ENCODE data around the gene PACSIN2. TPM values are rescaled to one million over a fixed set of nuclear protein-coding genes. Genes with fewer than 3 reads are reported as not detected.

The PACSIN2 gene
- total and polyA plus RNA-seq, 8 donors = 24.9 to 154 (median 71.6) TPM

- intact Hi-C loops (cut with DNase I; ENCODE audit: low total_unique reads) = no loop called here
- Histone ChIP-seq H3K27me3 (no peaks in the 10 kb centered on the region), H3K4me3 (no peak overlapping the region), H3K36me3 (peaks cover 68 to 100% (median 100%) of the 10 kb centered on the region in 4 donors), H3K4me1 (no peaks in the 10 kb centered on the region), H3K9me3 (no peaks in the 10 kb centered on the region), H3K27ac (no peak overlapping the region)
- DNase-seq = no peak
- TF ChIP-seq CTCF (IDR thresholded peaks at IDR 0.05) (no peak), POLR2AphosphoS5 (IDR thresholded peaks at IDR 0.05) (no peak), POLR2A (IDR thresholded peaks at IDR 0.05) (no peak), EP300 (IDR thresholded peaks at IDR 0.05) (no peak)
- WGBS, 5 donors = 62 to 73% (median 65%) methylated on average over 3 of the region's 3 CpGs
Measured at GRCh38 chr22:42829302-42829701, 185.6 kb downstream of the PACSIN2 start.

- TF ChIP-seq POLR2AphosphoS5 (IDR thresholded peaks at IDR 0.05) = no peak
- 51 to 72% (median 60%) methylated on average over 3 of the region's 3 CpGs for WGBS, 5 donors
- no peak for DNase-seq
- no peaks in the 10 kb centered on the region for H3K9me3 ChIP-seq
- no peak overlapping the region for H3K4me3 ChIP-seq
- H3K36me3 ChIP-seq = peaks cover 49 to 100% (median 99%) of the 10 kb centered on the region in 4 donors
- H3K27ac ChIP-seq = no peak overlapping the region
- intact Hi-C loops (cut with DNase I; ENCODE audit: low total_unique reads) = no loop called here
- no peaks in the 10 kb centered on the region for H3K4me1 ChIP-seq
- no peaks in the 10 kb centered on the region for H3K27me3 ChIP-seq
Measured at GRCh38 chr22:42825796-42826195, 189.2 kb downstream of the PACSIN2 start.

GRCh38 chr22:42821386-42821785 lies 193.6 kb downstream of the PACSIN2 start:
- no peak for DNase-seq
- intact Hi-C loops (cut with DNase I; ENCODE audit: low total_unique reads) = no loop called here
- no peak for TF ChIP-seq POLR2AphosphoS5 (IDR thresholded peaks at IDR 0.05)
- no peak for TF ChIP-seq CTCF (IDR thresholded peaks at IDR 0.05)
- TF ChIP-seq EP300 (IDR thresholded peaks at IDR 0.05) = no peak
- no peak for TF ChIP-seq POLR2A (IDR thresholded peaks at IDR 0.05)
- Histone ChIP-seq H3K36me3 (peaks cover 32 to 67% (median 65%) of the 10 kb centered on the region in 4 donors), H3K9me3 (no peaks in the 10 kb centered on the region), H3K4me1 (peaks cover 6 to 20% (median 12%) of the 10 kb centered on the region in 4 donors), H3K27ac (no peak overlapping the region), H3K27me3 (no peaks in the 10 kb centered on the region), H3K4me3 (no peak overlapping the region)
- whole genome bisulfite sequencing, 5 donors = 97 to 99% (median 97%) methylated on average over 3 of the region's 3 CpGs

- H3K27me3 ChIP-seq = no peaks in the 10 kb centered on the region
- H3K36me3 ChIP-seq = peaks cover 29 to 67% (median 65%) of the 10 kb centered on the region in 4 donors
- WGBS, 5 donors = 20 to 43% (median 38%) methylated on average over 9 of the region's 9 CpGs
- peak in 1 of 2 donors; percentile 61 for DNase-seq
- H3K9me3 ChIP-seq = no peaks in the 10 kb centered on the region
- TF ChIP-seq EP300 (IDR thresholded peaks at IDR 0.05) (no peak), POLR2A (IDR thresholded peaks at IDR 0.05) (no peak), CTCF (IDR thresholded peaks at IDR 0.05) (peak in 4 of 7 experiments; percentile 29 to 67 (median 41)), POLR2AphosphoS5 (IDR thresholded peaks at IDR 0.05) (no peak)
- H3K27ac ChIP-seq = peak overlapping the region in 4 of 5 donors; percentile 7 to 44 (median 31)
- no peak overlapping the region for H3K4me3 ChIP-seq
- H3K4me1 ChIP-seq = peaks cover 6 to 21% (median 12%) of the 10 kb centered on the region in 4 donors
- intact Hi-C loops (cut with DNase I; ENCODE audit: low total_unique reads) = no loop called here
Measured at GRCh38 chr22:42820045-42820763, 194.7 kb downstream of the PACSIN2 start.

Other genes with a start within 250 kb of the PACSIN2 start
- gene ARFGAP3, start 157.9 kb downstream of the PACSIN2 start, total RNA-seq = 10 to 100 TPM in 4 of 5 donors, 1 to 10 TPM in 1; 4.6 to 77.5 (median 40.6) TPM
- 10 to 100 TPM; 23.2 to 51.9 (median 39.2) TPM for gene ARFGAP3, start 157.9 kb downstream of the PACSIN2 start, polyA plus RNA-seq
- gene TTLL1, start 74.2 kb upstream of the PACSIN2 start, total RNA-seq = 10 to 100 TPM in 1 of 5 donors, 1 to 10 TPM in 2, not detected in 2; 3.3 to 16.3 (median 6.5) TPM
- gene TTLL1, start 74.2 kb upstream of the PACSIN2 start, polyA plus RNA-seq = 1 to 10 TPM; 3.8 to 5.8 (median 3.8) TPM
- 10 to 100 TPM in 2 of 5 donors, 1 to 10 TPM in 1, not detected in 2; 2.3 to 29.2 (median 13.5) TPM for gene BIK, start 95.6 kb upstream of the PACSIN2 start, total RNA-seq
- 10 to 100 TPM; 12.8 to 25.5 (median 19.7) TPM for gene BIK, start 95.6 kb upstream of the PACSIN2 start, polyA plus RNA-seq
- gene MCAT, start 128.2 kb upstream of the PACSIN2 start, total RNA-seq = 100 to 1,000 TPM in 1 of 5 donors, 10 to 100 TPM in 3, not detected in 1; 11.7 to 197 (median 23.6) TPM
- 10 to 100 TPM; 17.0 to 24.6 (median 17.8) TPM for gene MCAT, start 128.2 kb upstream of the PACSIN2 start, polyA plus RNA-seq
- gene TSPO, start 136.4 kb upstream of the PACSIN2 start, total RNA-seq = 100 to 1,000 TPM; 198 to 421 (median 397) TPM
- 100 to 1,000 TPM; 323 to 489 (median 362) TPM for gene TSPO, start 136.4 kb upstream of the PACSIN2 start, polyA plus RNA-seq
- 10 to 100 TPM in 4 of 5 donors, 1 to 10 TPM in 1; 4.1 to 64.3 (median 18.7) TPM for gene TTLL12, start 172.0 kb upstream of the PACSIN2 start, total RNA-seq
- 10 to 100 TPM; 27.6 to 45.3 (median 32.7) TPM for gene TTLL12, start 172.0 kb upstream of the PACSIN2 start, polyA plus RNA-seq